ENCODE data around the gene BAG3.

The BAG3 gene

GRCh38 chr10:119725828-119726675 is 74.9 kb downstream of the BAG3 start, which contains the start of gene INPP5F:
Gene INPP5F (plus strand): TSS chr10:119726050. CDS start chr10:119726263, 213 bp downstream.
- TF ChIP-seq CTCF (IDR thresholded peaks at IDR 0.05; ENCODE audit: insufficient read depth, low read length, poor library complexity, severe bottlenecking), result peak; percentile 20
- DNase-seq (ENCODE audit: extremely low read depth, insufficient read length), result peak; percentile 96
- H3K36me3 ChIP-seq (ENCODE audit: control insufficient read depth, insufficient read depth, low read length), result no peaks in the 10 kb centered on the region
- no peaks in the 10 kb centered on the region for H3K27me3 ChIP-seq (replicated peaks; ENCODE audit: control insufficient read depth, insufficient read depth, low read length)
- H3K4me3 ChIP-seq (replicated peaks; ENCODE audit: low read depth, low read length), result peak within 1 kb of the TSS; percentile 78

- no peak for DNase-seq (ENCODE audit: extremely low read depth, insufficient read length)
- TF ChIP-seq CTCF (IDR thresholded peaks at IDR 0.05; ENCODE audit: insufficient read depth, low read length, poor library complexity, severe bottlenecking), result no peak
- peak overlapping the region; percentile 78 for H3K4me3 ChIP-seq (replicated peaks; ENCODE audit: low read depth, low read length)
- H3K27me3 ChIP-seq (replicated peaks; ENCODE audit: control insufficient read depth, insufficient read depth, low read length), result no peaks in the 10 kb centered on the region
- H3K36me3 ChIP-seq (ENCODE audit: control insufficient read depth, insufficient read depth, low read length), result no peaks in the 10 kb centered on the region
Measured at GRCh38 chr10:119726676-119727261, 75.6 kb downstream of the BAG3 start.

All from GM06990 (cell line).